ENCODE data around the gene GABPA.
"Not testable (repeated sequence)": the region's sequence is repeated elsewhere in the genome, so short reads cannot be mapped to it uniquely, and the experiment has no call there.

Gene GABPA

GRCh38 chr21:25734904-25735645 is at the start of gene GABPA, which contains the start of gene ATP5PF:
GABPA (plus strand) TSS chr21:25734972; CDS start chr21:25741599, 6,627 bp downstream.
ATP5PF (minus strand) TSS chr21:25734904; CDS start chr21:25729794, 5,110 bp downstream.
- peak; percentile 97 to 98 for DNase-seq (ENCODE audit: low read depth in 2 of 2)

DNA sequence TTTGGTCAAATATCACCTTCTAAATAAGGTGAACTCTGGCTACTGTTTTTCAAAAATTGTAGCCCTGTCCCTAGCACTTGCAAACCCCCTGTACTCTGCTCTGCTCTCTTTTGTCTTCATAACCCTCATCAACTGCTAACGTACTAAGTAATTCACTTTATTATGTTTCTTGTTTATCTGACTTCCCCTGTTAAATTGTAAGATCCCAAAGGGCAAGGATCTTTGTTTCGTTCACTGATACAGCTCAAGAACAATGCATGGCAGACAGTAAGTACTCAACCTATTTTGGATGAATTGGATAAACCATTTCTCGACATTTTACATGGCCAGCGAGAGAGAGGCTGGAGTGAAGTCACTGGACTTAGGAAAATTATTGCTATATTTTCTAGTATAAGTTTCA is 47.0 kb upstream of the GABPA start:
- no peak for DNase-seq (ENCODE audit: low read depth in 2 of 2)

- no peak for DNase-seq (ENCODE audit: low read depth in 2 of 2)
These were observed 46.3 kb upstream of the GABPA start for GRCh38 chr21:25688275-25689155.

GRCh38 chr21:25689226-25689625 is 45.5 kb upstream of the GABPA start:
- no peak for DNase-seq (ENCODE audit: low read depth in 2 of 2)

- DNase-seq (ENCODE audit: low read depth in 2 of 2) = no peak
These were observed 42.8 kb upstream of the GABPA start for GRCh38 chr21:25691976-25692375.

DNA sequence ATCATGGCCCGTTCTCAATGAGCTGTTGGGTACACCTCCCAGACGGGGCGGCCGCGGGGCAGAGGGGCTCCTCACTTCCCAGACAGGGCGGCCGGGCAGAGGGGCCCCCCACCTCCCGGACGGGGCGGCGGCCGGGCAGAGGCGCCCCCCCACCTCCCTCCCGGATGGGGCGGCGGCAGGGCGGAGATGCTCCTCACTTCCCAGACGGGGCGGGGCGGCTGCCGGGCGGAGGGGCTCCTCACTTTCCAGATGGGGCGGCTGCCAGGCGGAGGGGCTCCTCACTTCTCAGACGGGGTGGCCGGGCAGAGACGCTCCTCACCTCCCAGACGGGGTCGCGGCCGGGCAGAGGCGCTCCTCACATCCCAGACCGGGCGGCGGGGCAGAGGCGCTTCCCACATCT is 39.3 kb upstream of the GABPA start:
- not testable (repeated sequence) for DNase-seq (ENCODE audit: low read depth in 2 of 2)

- no peak for DNase-seq (ENCODE audit: low read depth in 2 of 2)
These were observed 34.0 kb upstream of the GABPA start for GRCh38 chr21:25700741-25701140.

- DNase-seq (ENCODE audit: low read depth in 2 of 2) = no peak
These were observed 33.2 kb upstream of the GABPA start for GRCh38 chr21:25701529-25701928.

- peak; percentile 11 to 18 for DNase-seq (ENCODE audit: low read depth in 2 of 2)
These were observed 26.2 kb upstream of the GABPA start for GRCh38 chr21:25708467-25709065.

GRCh38 chr21:25709684-25710265 is 25.0 kb upstream of the GABPA start:
- no peak for DNase-seq (ENCODE audit: low read depth in 2 of 2)

- no peak for DNase-seq (ENCODE audit: low read depth in 2 of 2)
These were observed 24.2 kb upstream of the GABPA start for GRCh38 chr21:25710550-25710949.

DNA sequence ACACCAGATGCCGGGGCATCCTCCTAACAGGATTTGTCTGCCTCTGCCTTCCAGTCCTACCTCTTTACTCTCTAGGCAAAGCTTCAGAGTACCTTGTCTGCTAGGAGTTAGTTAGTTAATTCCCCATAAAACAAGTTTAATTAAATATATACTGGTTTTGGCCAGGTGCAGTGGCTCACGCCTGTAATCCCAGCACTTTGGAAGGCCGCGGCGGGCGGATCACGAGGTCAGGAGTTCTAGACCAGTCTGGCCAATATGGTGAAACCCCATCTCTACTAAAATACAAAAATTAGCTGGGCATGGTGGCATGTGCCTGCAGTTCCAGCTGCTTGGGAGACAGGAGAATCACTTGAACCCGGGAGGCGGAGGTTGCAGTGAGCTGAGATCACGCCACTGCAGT is 20.7 kb upstream of the GABPA start:
- not testable (repeated sequence) for DNase-seq (ENCODE audit: low read depth in 2 of 2)

- DNase-seq (ENCODE audit: low read depth in 2 of 2) = no peak
These were observed 17.2 kb upstream of the GABPA start for GRCh38 chr21:25717491-25718147.

DNA sequence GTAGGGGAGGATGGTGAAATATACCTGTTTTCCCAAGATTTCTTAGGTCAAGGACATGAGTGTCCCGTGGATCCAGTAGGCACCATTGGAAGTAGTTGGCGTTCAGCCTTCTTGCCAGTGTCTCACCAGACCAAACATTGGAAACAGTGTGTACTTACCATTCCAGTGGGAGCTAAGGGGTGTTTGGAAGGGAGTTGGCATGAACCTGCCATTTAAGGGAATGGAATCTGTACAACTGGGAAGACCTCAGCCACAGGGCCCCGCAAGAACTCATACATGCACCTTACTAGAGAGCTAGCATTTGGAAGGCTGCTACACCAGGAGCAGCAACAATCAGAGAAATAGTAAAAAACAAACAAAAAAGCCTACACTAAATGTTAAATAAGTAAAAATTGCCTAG is 12.8 kb upstream of the GABPA start:
- no peak for DNase-seq (ENCODE audit: low read depth in 2 of 2)

DNA sequence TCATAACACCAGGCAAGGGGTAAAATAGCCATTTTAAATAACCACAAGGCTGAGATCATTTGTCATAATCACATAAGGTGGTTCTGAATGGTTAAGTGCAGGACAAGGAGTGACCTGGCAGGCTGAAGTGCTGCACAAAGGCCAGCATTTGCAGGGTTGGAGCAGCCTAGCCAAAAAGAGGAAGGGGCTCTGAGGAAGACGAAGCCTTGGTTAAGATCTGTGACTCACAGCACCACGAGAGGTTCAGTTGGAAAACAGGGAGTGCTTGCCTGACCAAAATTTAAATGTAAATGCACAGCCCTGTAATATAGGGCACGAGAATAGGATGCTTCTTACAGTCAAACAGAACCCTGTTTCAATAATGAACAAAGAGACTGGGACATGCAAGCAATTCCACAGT is 12.1 kb upstream of the GABPA start:
- no peak for DNase-seq (ENCODE audit: low read depth in 2 of 2)

DNA sequence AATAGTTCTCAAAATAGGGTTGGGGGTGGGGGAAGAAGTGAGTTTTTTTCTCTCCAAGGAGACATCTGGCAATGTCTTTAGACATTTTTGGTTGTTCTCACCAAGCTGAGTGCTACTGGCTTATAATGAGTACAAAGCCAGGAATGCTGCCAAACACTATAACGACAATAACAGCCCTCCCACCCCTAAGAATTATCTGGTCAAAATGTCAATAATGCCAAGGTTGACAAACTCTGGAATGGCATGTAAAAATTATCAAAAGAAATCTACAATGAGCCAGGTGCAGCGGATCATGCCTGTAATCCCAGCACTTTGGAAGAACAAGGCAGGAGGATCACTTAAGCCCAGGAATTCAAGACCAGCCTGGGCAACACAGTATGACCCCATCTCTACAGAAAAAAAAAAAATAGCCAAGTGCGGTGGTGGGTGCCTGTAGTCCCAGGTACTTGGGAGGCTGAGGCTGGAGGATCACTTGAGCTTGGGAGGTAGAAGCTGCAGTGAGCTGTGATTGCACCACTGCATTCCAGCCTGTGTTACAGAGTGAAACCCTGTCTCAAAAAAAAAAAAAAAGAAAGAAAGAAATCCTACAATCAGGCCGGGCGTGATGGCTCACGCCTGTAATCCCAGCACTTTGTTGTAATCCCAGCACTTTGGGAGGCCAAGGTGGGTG is 2.5 kb upstream of the GABPA start:
- no peak for DNase-seq (ENCODE audit: low read depth in 2 of 2)

GRCh38 chr21:25733859-25734653 is 716 bp upstream of the GABPA start:
- no peak for DNase-seq (ENCODE audit: low read depth in 2 of 2)

- no peak for DNase-seq (ENCODE audit: low read depth in 2 of 2)
These were observed 193 bp upstream of the GABPA start for GRCh38 chr21:25734654-25734903.

- DNase-seq (ENCODE audit: low read depth in 2 of 2) = peak; percentile 60 to 64
These were observed 1.1 kb downstream of the GABPA start for GRCh38 chr21:25735646-25736597.

All from fibroblast of skin of left biceps (primary cell).